HG03520 (cell line): ENCODE data around the gene PCLO.

Source experiments
- ATAC-seq: cut with Tn5 transposase; IDR thresholded peaks from one replicate; pipeline ENCODE4 v1.9.1; 2021; ENCODE audit warnings: mild to moderate bottlenecking, moderate library complexity; ENCODE audit not compliant: unreplicated experiment

Gene PCLO

GRCh38 chr7:83162402-83163256 is at the start of gene PCLO:
PCLO (minus strand) TSS chr7:83162884; CDS start chr7:83162592, 292 bp downstream.
- peak; percentile 94 for ATAC-seq

- no peak for ATAC-seq
Observed at GRCh38 chr7:83211685-83212084, 49.0 kb upstream of the PCLO start.

GRCh38 chr7:83210479-83210878 is 47.8 kb upstream of the PCLO start:
- ATAC-seq, result no peak

GRCh38 chr7:83204715-83205114 is 42.0 kb upstream of the PCLO start:
- ATAC-seq, result no peak

GRCh38 chr7:83201355-83201754 is 38.7 kb upstream of the PCLO start:
- ATAC-seq, result no peak

GRCh38 chr7:83190659-83191389 is 28.1 kb upstream of the PCLO start:
- no peak for ATAC-seq

GRCh38 chr7:83178796-83179195 is 16.1 kb upstream of the PCLO start:
- no peak for ATAC-seq

GRCh38 chr7:83178066-83178465 is 15.4 kb upstream of the PCLO start:
- ATAC-seq, result no peak

GRCh38 chr7:83173664-83174063 is 11.0 kb upstream of the PCLO start:
- ATAC-seq, result no peak

GRCh38 chr7:83166781-83167180 is 4.1 kb upstream of the PCLO start:
- ATAC-seq, result no peak

- ATAC-seq, result no peak
Observed at GRCh38 chr7:83161899-83162401, 734 bp downstream of the PCLO start.

- no peak for ATAC-seq
Observed at GRCh38 chr7:83161186-83161585, 1.5 kb downstream of the PCLO start.

- no peak for ATAC-seq
Observed at GRCh38 chr7:83159731-83160130, 3.0 kb downstream of the PCLO start.

GRCh38 chr7:83156006-83156405 is 6.7 kb downstream of the PCLO start:
- no peak for ATAC-seq

- no peak for ATAC-seq
Observed at GRCh38 chr7:83155407-83155806, 7.3 kb downstream of the PCLO start.

- no peak for ATAC-seq
Observed at GRCh38 chr7:83153419-83153818, 9.3 kb downstream of the PCLO start.

GRCh38 chr7:83150310-83150709 is 12.4 kb downstream of the PCLO start:
- no peak for ATAC-seq

- ATAC-seq, result no peak
Observed at GRCh38 chr7:83149466-83149865, 13.2 kb downstream of the PCLO start.

- no peak for ATAC-seq
Observed at GRCh38 chr7:83148776-83149175, 13.9 kb downstream of the PCLO start.

GRCh38 chr7:83143107-83143506 is 19.6 kb downstream of the PCLO start:
- no peak for ATAC-seq

GRCh38 chr7:83142365-83142764 is 20.3 kb downstream of the PCLO start:
- no peak for ATAC-seq

- ATAC-seq, result no peak
Observed at GRCh38 chr7:83141927-83142326, 20.8 kb downstream of the PCLO start.
